H1 (cell line): ENCODE measurements around the gene CHEK2. TPM values are rescaled to one million over a fixed set of nuclear protein-coding genes. Genes with fewer than 3 reads are reported as not detected.

Experiments
- CTCF ChIA-PET: fragments of 300-600 bp; sonication (Branson Sonifier 250); formaldehyde crosslinking; loops from one replicate; lab custom pipeline; 2021; ENCODE audit not compliant: partially characterized antibody; lab: Charles Lee
- POLR2A ChIA-PET: fragments of 300-600 bp; sonication (Branson Sonifier 250); formaldehyde crosslinking; loops from one replicate; lab custom pipeline; 2021; ENCODE audit warnings: inconsistent platforms; ENCODE audit not compliant: partially characterized antibody; lab: Charles Lee
- DNase-seq, 2 experiments: peaks; one replicate each; pipeline versions ENCODE4 v3.0.0 to v3.0.0-alpha.2; 2010 to 2022; ENCODE audit warnings: low spot score in 2 of 2, low read depth in 1 of 2, mixed read lengths in 1 of 2
- FAIRE-seq: peaks from 2 replicates; lab custom pipeline; 2011; peaks lifted over from hg19 to GRCh38; lab: Jason Lieb, UNC
- H2AFZ ChIP-seq: 2 replicates; pipeline ENCODE4 v1.8.1; 2012; ENCODE audit warnings: low read length, inconsistent platforms
- H2AK5ac ChIP-seq: 2 replicates; pipeline ENCODE4 v1.6.1; 2013; ENCODE audit warnings: low read depth, low read length
- H2BK120ac ChIP-seq: replicated peaks from 2 replicates; pipeline ENCODE3; 2013; ENCODE audit warnings: low read depth, low read length, inconsistent platforms
- H2BK12ac ChIP-seq: 2 replicates; pipeline ENCODE4 v1.6.1; 2013; ENCODE audit warnings: low read depth, low read length
- H2BK15ac ChIP-seq: 2 replicates; pipeline ENCODE4 v1.6.1; 2013; ENCODE audit warnings: low read length
- H2BK20ac ChIP-seq: 2 replicates; pipeline ENCODE4 v1.6.1; 2013; ENCODE audit warnings: low read length
- H2BK5ac ChIP-seq: 2 replicates; pipeline ENCODE4 v1.6.1; 2013; ENCODE audit warnings: low read depth, low read length
- H3K14ac ChIP-seq: 2 replicates; pipeline ENCODE4 v1.6.1; 2013; ENCODE audit warnings: inconsistent platforms; ENCODE audit not compliant: insufficient read length
- H3K18ac ChIP-seq: 2 replicates; pipeline ENCODE4 v1.6.1; 2013; ENCODE audit warnings: low read length; ENCODE audit errors: extremely low read depth
- H3K23ac ChIP-seq: 2 replicates; pipeline ENCODE4 v1.6.1; 2013; ENCODE audit warnings: inconsistent platforms; ENCODE audit not compliant: insufficient read length
- H3K23me2 ChIP-seq: 2 replicates; pipeline ENCODE4 v1.6.1; 2013; ENCODE audit warnings: low read depth, low read length
- H3K27ac ChIP-seq: 2 replicates; pipeline ENCODE4 v1.6.1; 2011; ENCODE audit warnings: low read depth, low read length, inconsistent platforms
- H3K27me3 ChIP-seq, 4 experiments: replicated peaks in 1 of 4; 1 replicate in 1 of 4; 2 replicates in 3 of 4; pipeline versions ENCODE4 v1.6.1 to v1.8.1; 2011 to 2013; ENCODE audit warnings: low read length in 3 of 4, mild to moderate bottlenecking in 3 of 4, inconsistent platforms in 2 of 4, mixed read lengths in 2 of 4, moderate library complexity in 1 of 4; ENCODE audit not compliant: control insufficient read depth in 3 of 4, insufficient read depth in 3 of 4; ENCODE audit errors: extremely low read depth in 1 of 4
- H3K36me3 ChIP-seq, 4 experiments: 2 replicates each; pipeline versions ENCODE4 v1.6.1 to v1.8.1; 2011 to 2013; ENCODE audit warnings: mild to moderate bottlenecking in 4 of 4, low read length in 3 of 4, moderate library complexity in 2 of 4, control low read depth in 1 of 4, inconsistent platforms in 1 of 4; ENCODE audit not compliant: insufficient read depth in 4 of 4, control insufficient read depth in 2 of 4
- H3K4ac ChIP-seq: replicated peaks from 2 replicates; pipeline ENCODE3; 2013; ENCODE audit warnings: low read length, low read depth, mixed read lengths, inconsistent platforms; ENCODE audit not compliant: insufficient read length
- H3K4me1 ChIP-seq, 4 experiments: replicated peaks in 1 of 4; 1 replicate in 1 of 4; 2 replicates in 3 of 4; pipeline versions ENCODE4 v1.6.1 to v1.8.1; 2011 to 2013; ENCODE audit warnings: low read length in 3 of 4, inconsistent platforms in 2 of 4, mixed read lengths in 1 of 4; ENCODE audit not compliant: insufficient read depth in 4 of 4, control insufficient read depth in 3 of 4
- H3K4me2 ChIP-seq, 2 experiments: 2 replicates each; pipeline versions ENCODE4 v1.6.1 to v1.8.1; 2011 to 2013; ENCODE audit warnings: low read depth in 2 of 2, low read length in 2 of 2, control low read depth in 1 of 2, inconsistent platforms in 1 of 2, mild to moderate bottlenecking in 1 of 2; ENCODE audit not compliant: insufficient read depth in 1 of 2
- H3K4me3 ChIP-seq, 4 experiments: fragments of 200-600, 300-600 bp in 1 of 4; sonication (generic), shearing (Covaris generic), sonication (Bioruptor Twin) in 1 of 4; 2 replicates each; pipeline versions ENCODE4 v1.5.1 to v1.8.1; 2011 to 2016; ENCODE audit warnings: low read length in 4 of 4, low read depth in 3 of 4, control low read depth in 2 of 4, inconsistent platforms in 2 of 4, mild to moderate bottlenecking in 2 of 4, mixed read lengths in 1 of 4, moderate library complexity in 1 of 4; ENCODE audit not compliant: insufficient read depth in 2 of 4; ENCODE audit errors: extremely low read depth in 1 of 4
- H3K56ac ChIP-seq: replicated peaks from 2 replicates; pipeline ENCODE3; 2013; ENCODE audit warnings: low read depth, mild to moderate bottlenecking, mixed read lengths, low read length, inconsistent platforms; ENCODE audit not compliant: insufficient read length
- H3K79me1 ChIP-seq: 2 replicates; pipeline ENCODE4 v1.6.1; 2013; ENCODE audit warnings: low read depth, low read length, control low read depth
- H3K79me2 ChIP-seq, 2 experiments: 2 replicates each; pipeline versions ENCODE4 v1.6.1 to v1.8.1; 2012 to 2013; ENCODE audit warnings: low read length in 2 of 2, mild to moderate bottlenecking in 2 of 2, inconsistent platforms in 1 of 2; ENCODE audit not compliant: insufficient read depth in 2 of 2, control insufficient read depth in 1 of 2
- H3K9ac ChIP-seq, 4 experiments: replicated peaks in 1 of 4; 1 replicate in 1 of 4; 2 replicates in 3 of 4; pipeline versions ENCODE4 v1.6.1 to v1.8.1; 2011 to 2013; ENCODE audit warnings: low read depth in 3 of 4, low read length in 3 of 4, control low read depth in 2 of 4, mild to moderate bottlenecking in 2 of 4, moderate library complexity in 2 of 4, inconsistent platforms in 1 of 4; ENCODE audit errors: extremely low read depth in 1 of 4
- H3K9me3 ChIP-seq, 2 experiments: 2 replicates each; pipeline versions ENCODE4 v1.6.1 to v1.8.1; 2012 to 2013; ENCODE audit warnings: mild to moderate bottlenecking in 2 of 2, moderate library complexity in 2 of 2, control low read depth in 1 of 2, inconsistent platforms in 1 of 2, low read depth in 1 of 2, low read length in 1 of 2, mixed read lengths in 1 of 2; ENCODE audit not compliant: insufficient read depth in 2 of 2
- H4K20me1 ChIP-seq, 2 experiments: replicated peaks in 1 of 2; 2 replicates each; pipeline versions ENCODE3 to v1.8.1; 2011 to 2013; ENCODE audit warnings: inconsistent platforms in 2 of 2, low read length in 2 of 2, mild to moderate bottlenecking in 1 of 2; ENCODE audit not compliant: insufficient read depth in 2 of 2, control insufficient read depth in 1 of 2
- H4K5ac ChIP-seq: 2 replicates; pipeline ENCODE4 v1.6.1; 2013; ENCODE audit warnings: low read length, low read depth, mixed read lengths, inconsistent platforms; ENCODE audit not compliant: insufficient read length
- H4K8ac ChIP-seq: 2 replicates; pipeline ENCODE4 v1.8.0; 2013; ENCODE audit warnings: mild to moderate bottlenecking, moderate library complexity, low read length, inconsistent platforms; ENCODE audit not compliant: insufficient read depth; ENCODE audit errors: extremely low read depth
- H4K91ac ChIP-seq: replicated peaks from 2 replicates; pipeline ENCODE3; 2013; ENCODE audit warnings: low read length, mixed read lengths, inconsistent platforms; ENCODE audit not compliant: insufficient read length
- JUND ChIP-seq: IDR thresholded peaks from 2 replicates; pipeline ENCODE4 v1.6.1; 2011; ENCODE audit warnings: mild to moderate bottlenecking, improper control_type of control experiment, low read length
- KDM4A ChIP-seq: IDR thresholded peaks from one replicate; pipeline ENCODE4 v1.7.1; 2012; ENCODE audit warnings: low read depth, mild to moderate bottlenecking, moderate library complexity, low read length, inconsistent platforms; ENCODE audit not compliant: severe bottlenecking
- MAFK ChIP-seq: IDR thresholded peaks from 2 replicates; pipeline ENCODE4 v1.6.1; 2012; ENCODE audit warnings: low read depth, mild to moderate bottlenecking, improper control_type of control experiment, low read length
- NRF1 ChIP-seq: IDR thresholded peaks from 2 replicates; pipeline ENCODE4 v1.6.1; 2011; ENCODE audit warnings: mild to moderate bottlenecking, low read depth, low read length, improper control_type of control experiment
- POU5F1 ChIP-seq: IDR thresholded peaks from 2 replicates; pipeline ENCODE4 v1.6.1; 2011; ENCODE audit warnings: low read depth, mild to moderate bottlenecking, low read length, moderate library complexity
- RFX5 ChIP-seq: IDR thresholded peaks from 2 replicates; pipeline ENCODE4 v1.6.1; 2011; ENCODE audit warnings: low read depth, low read length, improper control_type of control experiment, borderline replicate concordance
- SRF ChIP-seq: IDR thresholded peaks from 2 replicates; pipeline ENCODE4 v1.6.1; 2011; ENCODE audit warnings: mild to moderate bottlenecking, low read depth, low read length, moderate library complexity
- TAF1 ChIP-seq: IDR thresholded peaks from 2 replicates; pipeline ENCODE4 v1.6.1; 2011; ENCODE audit warnings: mild to moderate bottlenecking, low read depth, low read length
- YY1 ChIP-seq: IDR thresholded peaks from 2 replicates; pipeline ENCODE4 v1.6.1; 2011; ENCODE audit warnings: low read depth, mild to moderate bottlenecking, low read length
- WGBS, 2 experiments: shearing (Covaris generic) in 1 of 2; methylation state at CpG; one replicate each; pipeline versions ENCODE4 v1.1.6 to v1.1.7; 2013 to 2015; ENCODE audit warnings: low lambda C conversion rate in 2 of 2, mixed read lengths in 2 of 2, inconsistent platforms in 1 of 2, low coverage in 1 of 2, missing lambda C conversion rate in 1 of 2; ENCODE audit not compliant: insufficient replicate concordance in 2 of 2, insufficient coverage in 1 of 2, insufficient read length in 1 of 2; ENCODE audit errors: extremely low coverage in 1 of 2, missing lambda C conversion rate in 1 of 2; 5-methylcytosine and 5-hydroxymethylcytosine counted together
- polyA plus RNA-seq, 7 experiments: library from polyadenylated mRNA; depleted of rRNA in 3 of 7; stranded (reverse) in 5 of 7; unstranded in 2 of 7; fragments of >200 nt in 5 of 7; fragments of 200-250 nt in 2 of 7; gene quantifications; 1 replicate in 5 of 7; 2 replicates in 1 of 7; 4 replicates in 1 of 7; pipeline versions ENCODE4 v1.2.1 to v1.2.3, GENCODE V29; 2011 to 2013; ENCODE audit warnings: missing spikeins in 2 of 7, mixed read lengths in 2 of 7
- total RNA-seq: library from RNA; stranded (reverse); fragmentation: NEBNext Ultra II Directional; extraction: Animal tissue kit (Norgen Biotek cat#: 25700); gene quantifications from 2 replicates; pipeline ENCODE4 v1.2.1, GENCODE V29; 2021
- TF ChIP-seq, protein P1 (sequence below), 3 experiments: IDR thresholded peaks; 1 replicate in 2 of 3; 2 replicates in 1 of 3; pipeline versions ENCODE4 v1.5.1 to v1.6.1; 2011; ENCODE audit warnings: low read length in 3 of 3, mild to moderate bottlenecking in 3 of 3, inconsistent platforms in 2 of 3, low read depth in 1 of 3, moderate library complexity in 1 of 3; ENCODE audit not compliant: insufficient read depth in 1 of 3; ENCODE audit errors: control extremely low read depth in 1 of 3
- TF ChIP-seq, protein P2 (sequence below): IDR thresholded peaks from 2 replicates; pipeline ENCODE4 v1.6.1; 2011; ENCODE audit warnings: low read depth, mild to moderate bottlenecking, low read length; ENCODE audit not compliant: insufficient read depth

Gene CHEK2
- total and polyA plus RNA-seq, 2 of the 8 experiments (the other 6 are each of a cell fraction or from before 2014, with no cell fraction given): 74.9 to 89.5 TPM

DNA sequence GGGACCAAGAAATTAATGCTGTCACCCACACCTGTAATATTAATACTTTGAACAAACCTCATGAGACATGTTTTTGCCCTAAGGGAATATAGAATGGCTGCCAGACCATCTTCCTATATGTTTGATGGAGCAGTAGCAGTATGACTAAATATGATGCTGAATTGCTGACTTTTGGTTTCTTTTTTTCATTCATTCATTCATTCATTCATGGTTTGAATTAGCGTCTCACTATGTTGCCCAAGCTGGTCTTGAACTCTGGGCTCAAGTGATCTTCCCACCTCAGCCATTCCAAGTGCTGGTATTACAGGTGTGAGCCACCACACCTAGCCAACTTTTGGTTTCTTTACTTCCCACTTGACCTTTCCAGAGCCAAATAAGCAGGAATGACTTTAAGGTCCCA is 38.7 kb upstream of the CHEK2 start:
- Histone ChIP-seq H3K9me3 (no peaks in the 10 kb centered on the region), H3K4me3 (no peak overlapping the region), H2AK5ac (no peak overlapping the region), H4K5ac (no peak overlapping the region), H3K27ac (no peak overlapping the region), H3K18ac (no peak overlapping the region), H3K14ac (no peak overlapping the region), H4K91ac (no peak overlapping the region), H3K36me3 (peaks cover 9 to 53% (median 29%) of the 10 kb centered on the region in 4 experiments), H3K4me2 (no peak overlapping the region), H2BK120ac (no peak overlapping the region), H3K4me1 (no peaks in the 10 kb centered on the region), H3K9ac (no peak overlapping the region), H3K23me2 (no peaks in the 10 kb centered on the region), H2BK12ac (no peak overlapping the region), H3K4ac (no peak overlapping the region), H4K8ac (no peak overlapping the region), H4K20me1 (peaks cover 2 to 6% of the 10 kb centered on the region in 2 experiments), H3K79me1 (no peaks in the 10 kb centered on the region; the same call in 1 of the 2 replicates), H2BK5ac (no peak overlapping the region), H3K79me2 (peaks cover 0 to 22% of the 10 kb centered on the region in 2 experiments; a peak in 1 of 4 replicates), H3K27me3 (no peaks in the 10 kb centered on the region), H2BK15ac (no peak overlapping the region), H3K23ac (no peak overlapping the region), H2BK20ac (no peak overlapping the region), H3K56ac (no peak overlapping the region), H2AFZ (no peak overlapping the region)
- ChIA-PET CTCF (interaction anchor here (0.9 kb wide), 1 partner anchor 10 kb away, joined by 3 read pairs; no protein-coding TSS in a partner anchor), POLR2A (interaction anchor here (0.9 to 2.9 kb wide), 6 partner anchors 15 to 57 kb away, joined by 3 to 13 read pairs (median 4); partner anchors contain the start of gene XBP1)
- DNase-seq: no peak
- WGBS, 2 experiments: 88% methylated on average over 1 of the region's 1 CpG; no CpG with 5 or more reads in 1 of the 2 experiments
- FAIRE-seq: no peak
- no peak for TF ChIP-seq TAF1
- TF ChIP-seq JUND: no peak
- TF ChIP-seq, protein P1, sequence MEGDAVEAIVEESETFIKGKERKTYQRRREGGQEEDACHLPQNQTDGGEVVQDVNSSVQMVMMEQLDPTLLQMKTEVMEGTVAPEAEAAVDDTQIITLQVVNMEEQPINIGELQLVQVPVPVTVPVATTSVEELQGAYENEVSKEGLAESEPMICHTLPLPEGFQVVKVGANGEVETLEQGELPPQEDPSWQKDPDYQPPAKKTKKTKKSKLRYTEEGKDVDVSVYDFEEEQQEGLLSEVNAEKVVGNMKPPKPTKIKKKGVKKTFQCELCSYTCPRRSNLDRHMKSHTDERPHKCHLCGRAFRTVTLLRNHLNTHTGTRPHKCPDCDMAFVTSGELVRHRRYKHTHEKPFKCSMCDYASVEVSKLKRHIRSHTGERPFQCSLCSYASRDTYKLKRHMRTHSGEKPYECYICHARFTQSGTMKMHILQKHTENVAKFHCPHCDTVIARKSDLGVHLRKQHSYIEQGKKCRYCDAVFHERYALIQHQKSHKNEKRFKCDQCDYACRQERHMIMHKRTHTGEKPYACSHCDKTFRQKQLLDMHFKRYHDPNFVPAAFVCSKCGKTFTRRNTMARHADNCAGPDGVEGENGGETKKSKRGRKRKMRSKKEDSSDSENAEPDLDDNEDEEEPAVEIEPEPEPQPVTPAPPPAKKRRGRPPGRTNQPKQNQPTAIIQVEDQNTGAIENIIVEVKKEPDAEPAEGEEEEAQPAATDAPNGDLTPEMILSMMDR (IDR thresholded peaks at IDR 0.05; ENCODE audit: control extremely low read depth in 1 of 3, insufficient read depth in 1 of 3, low read depth in 1 of 3, low read length in 3 of 3): no peak
- TF ChIP-seq POU5F1: no peak
- TF ChIP-seq KDM4A: no peak
- TF ChIP-seq, protein P2, sequence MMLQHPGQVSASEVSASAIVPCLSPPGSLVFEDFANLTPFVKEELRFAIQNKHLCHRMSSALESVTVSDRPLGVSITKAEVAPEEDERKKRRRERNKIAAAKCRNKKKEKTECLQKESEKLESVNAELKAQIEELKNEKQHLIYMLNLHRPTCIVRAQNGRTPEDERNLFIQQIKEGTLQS: no peak
- no peak for TF ChIP-seq RFX5
- TF ChIP-seq MAFK: no peak
- TF ChIP-seq YY1: no peak
- no peak for TF ChIP-seq NRF1
- no peak for TF ChIP-seq SRF
